Naive thymus-derived CD4-positive, alpha-beta T cell (primary cell): ENCODE measurements around the gene KDM4B. TPM values are rescaled to one million over a fixed set of nuclear protein-coding genes. Genes with fewer than 3 reads are reported as not detected.

Source experiments
- ATAC-seq: fragments of 150-1000 bp; cut with Tn5 transposase; 2 replicates; pipeline ENCODE4 v1.10.0; 2021; ENCODE audit warnings: mild to moderate bottlenecking, moderate library complexity
- CTCF ChIA-PET: fragments of 350-600 bp; sonication (Branson Sonifier 250); formaldehyde crosslinking; loops from one replicate; lab custom pipeline; 2021; ENCODE audit warnings: antibody characterized with exemption; lab: Charles Lee
- POLR2A ChIA-PET: fragments of 350-600 bp; sonication (Branson Sonifier 250); formaldehyde crosslinking; loops from one replicate; lab custom pipeline; 2021; ENCODE audit warnings: antibody characterized with exemption, inconsistent platforms; lab: Charles Lee
- DNase-seq, 9 donors: peaks; one replicate each; pipeline versions ENCODE4 v3.0.0 to v3.0.0-alpha.2; 2020 to 2022; ENCODE audit warnings: mixed read lengths in 1 of 9
- H3K27ac ChIP-seq: one replicate; pipeline ENCODE4 v1.7.0; 2013; ENCODE audit warnings: mild to moderate bottlenecking, low read depth, low read length, moderate library complexity
- H3K27me3 ChIP-seq, 2 donors: one replicate each; pipeline ENCODE4 v1.7.0; 2013; ENCODE audit warnings: low read length in 2 of 2, mild to moderate bottlenecking in 2 of 2, moderate library complexity in 2 of 2; ENCODE audit not compliant: control insufficient read depth in 2 of 2, insufficient read depth in 2 of 2
- H3K36me3 ChIP-seq, 3 experiments: 1 replicate in 2 of 3; 2 replicates in 1 of 3; pipeline ENCODE4 v1.7.0; 2013; ENCODE audit warnings: low read length in 3 of 3, mild to moderate bottlenecking in 3 of 3, moderate library complexity in 1 of 3; ENCODE audit not compliant: insufficient read depth in 3 of 3, control insufficient read depth in 2 of 3
- H3K4me1 ChIP-seq, 2 donors: one replicate each; pipeline ENCODE4 v1.7.0; 2013; ENCODE audit warnings: low read length in 2 of 2, mild to moderate bottlenecking in 2 of 2, moderate library complexity in 1 of 2; ENCODE audit not compliant: control insufficient read depth in 2 of 2, insufficient read depth in 2 of 2
- H3K4me3 ChIP-seq: 2 replicates; pipeline ENCODE4 v1.7.0; 2013; ENCODE audit warnings: mild to moderate bottlenecking, low read length
- H3K9me3 ChIP-seq, 3 experiments: 1 replicate in 2 of 3; 2 replicates in 1 of 3; pipeline ENCODE4 v1.7.0; 2013; ENCODE audit warnings: low read length in 3 of 3; ENCODE audit not compliant: control insufficient read depth in 2 of 3
- H3K27ac Mint-ChIP-seq, 9 donors: one replicate each; pipeline ENCODE4 v1.8.0; 2020 to 2022; ENCODE audit warnings: mixed read lengths in 9 of 9, mild to moderate bottlenecking in 8 of 9, moderate library complexity in 5 of 9, inconsistent platforms in 2 of 9
- H3K27me3 Mint-ChIP-seq, 5 donors: one replicate each; pipeline ENCODE4 v1.8.0; 2021 to 2022; ENCODE audit warnings: mixed read lengths in 5 of 5, mild to moderate bottlenecking in 1 of 5
- H3K36me3 Mint-ChIP-seq, 5 donors: one replicate each; pipeline ENCODE4 v1.8.0; 2020 to 2022; ENCODE audit warnings: mixed read lengths in 5 of 5, mild to moderate bottlenecking in 3 of 5, inconsistent platforms in 1 of 5
- H3K4me1 Mint-ChIP-seq, 7 donors: one replicate each; pipeline ENCODE4 v1.8.0; 2020 to 2022; ENCODE audit warnings: mixed read lengths in 7 of 7, mild to moderate bottlenecking in 3 of 7, inconsistent platforms in 1 of 7
- H3K4me3 Mint-ChIP-seq, 10 donors: one replicate each; pipeline ENCODE4 v1.8.0; 2020 to 2022; ENCODE audit warnings: mild to moderate bottlenecking in 10 of 10, mixed read lengths in 10 of 10, moderate library complexity in 6 of 10, inconsistent platforms in 2 of 10
- H3K9me3 Mint-ChIP-seq, 11 donors: one replicate each; pipeline ENCODE4 v1.8.0; 2020 to 2022; ENCODE audit warnings: mixed read lengths in 11 of 11, mild to moderate bottlenecking in 4 of 11, inconsistent platforms in 1 of 11, moderate library complexity in 1 of 11
- intact Hi-C, 2 donors: fragments of 100-400 bp; cut with micrococcal nuclease; formaldehyde crosslinking; loops; one replicate each; pipeline ENCODE4 v1.15.1; 2023
- polyA plus RNA-seq, 2 donors: library from polyadenylated mRNA; unstranded; fragments of 300-500 nt; fragmentation: Illumina TruSeq; gene quantifications; one replicate each; pipeline ENCODE4 v1.2.3, GENCODE V29; 2021
- total RNA-seq, 6 experiments: library from RNA in 5 of 6; stranded (reverse) in 5 of 6; gene quantifications; 1 replicate in 5 of 6; 2 replicates in 1 of 6; pipeline ENCODE4 v1.2.3 and lab custom pipeline; 2021 to 2026

The KDM4B gene
- total and polyA plus RNA-seq, 7 experiments from 2014 or later = 8.1 to 78.0 (median 46.7) TPM

DNA sequence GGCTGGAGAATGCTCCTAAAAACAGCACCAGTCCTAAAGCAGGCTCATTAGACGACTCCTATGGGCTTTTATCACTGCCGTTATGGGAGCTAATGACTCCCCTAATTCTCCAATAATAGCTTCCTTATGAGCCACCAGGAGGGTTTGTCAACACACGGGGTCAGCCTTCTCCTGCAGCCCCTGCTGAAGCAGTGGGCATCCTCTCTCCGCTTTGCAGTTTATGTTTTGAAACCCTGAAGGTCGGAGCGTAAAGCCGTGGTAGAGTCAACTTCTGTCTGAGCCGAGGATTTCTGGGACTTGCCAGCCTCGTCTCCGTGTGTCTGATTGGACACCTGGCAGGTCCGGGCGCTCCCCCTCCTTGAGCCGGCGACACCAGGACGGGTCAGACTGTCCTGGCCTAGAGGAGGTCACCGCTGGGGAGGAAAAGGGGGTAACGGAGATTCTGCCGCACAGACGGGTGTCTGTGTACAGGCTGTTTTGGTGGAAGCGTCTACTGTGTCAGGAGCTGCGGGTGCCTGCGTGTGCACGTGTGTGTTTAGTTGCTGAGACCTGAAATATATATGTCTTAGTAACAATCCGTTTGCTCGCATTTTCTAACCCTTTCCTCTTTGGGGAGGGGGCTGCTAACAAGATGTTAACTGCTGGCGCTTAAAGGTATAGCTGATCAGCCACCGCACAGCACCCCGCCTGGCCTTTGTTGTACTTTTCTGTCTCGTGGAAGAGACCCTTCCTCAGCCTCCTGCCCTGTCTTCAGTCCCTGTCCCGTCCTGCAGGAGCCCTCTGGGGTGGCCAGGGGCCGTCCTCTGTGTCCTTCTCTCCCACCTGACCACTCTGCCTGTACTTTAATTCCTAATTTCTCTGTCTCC, 1.9 kb downstream of the KDM4B start:
- Mint-ChIP-seq H3K9me3 (no peaks in the 10 kb centered on the region), H3K4me1 (peaks cover 26 to 49% (median 39%) of the 10 kb centered on the region in 7 donors), H3K4me3 (peak overlapping the region; percentile 87 to 97 (median 92)), H3K27ac (peak overlapping the region; percentile 70 to 94 (median 88)), H3K36me3 (peaks cover 0 to 7% (median 4%) of the 10 kb centered on the region in 5 donors), H3K27me3 (no peaks in the 10 kb centered on the region)
- ChIA-PET POLR2A (interaction anchor here (1.4 to 3.9 kb wide), 3 partner anchors 55 to 179 kb away, joined by 5 to 63 read pairs (median 10); partner anchors contain the start of gene FEM1A), CTCF (interaction anchor here (0.8 to 1.7 kb wide), 2 partner anchors 59 to 103 kb away, joined by 5 to 6 read pairs; no protein-coding TSS in a partner anchor)
- ATAC-seq = no peak
- intact Hi-C loops = loop anchor here in 1 of 2 donors (2.0 kb wide), 1 partner anchor 60 kb away; no protein-coding TSS in a partner anchor
- Histone ChIP-seq H3K36me3 (no peaks in the 10 kb centered on the region), H3K4me3 (peak overlapping the region; percentile 64), H3K9me3 (no peaks in the 10 kb centered on the region), H3K27me3 (no peaks in the 10 kb centered on the region), H3K27ac (peak overlapping the region; percentile 67), H3K4me1 (peaks cover 26 to 29% of the 10 kb centered on the region in 2 donors)
- peak in 6 of 9 donors; percentile 5 to 35 (median 18) for DNase-seq

- no peaks in the 10 kb centered on the region for H3K27me3 Mint-ChIP-seq
- intact Hi-C loops = loop anchor here in 1 of 2 donors (2.0 kb wide), 1 partner anchor 59 kb away; no protein-coding TSS in a partner anchor
- H3K36me3 Mint-ChIP-seq = peaks cover 0 to 7% (median 4%) of the 10 kb centered on the region in 5 donors
- Histone ChIP-seq H3K4me3 (peak overlapping the region; percentile 64), H3K27me3 (no peaks in the 10 kb centered on the region), H3K27ac (peak overlapping the region; percentile 67), H3K36me3 (no peaks in the 10 kb centered on the region), H3K9me3 (no peaks in the 10 kb centered on the region), H3K4me1 (peaks cover 26 to 29% of the 10 kb centered on the region in 2 donors)
- DNase-seq = peak in 5 of 9 donors; percentile 13 to 44 (median 31)
- peak overlapping the region; percentile 87 to 97 (median 92) for H3K4me3 Mint-ChIP-seq
- CTCF ChIA-PET = interaction anchor here (1.0 to 1.7 kb wide), 2 partner anchors 59 to 60 kb away, joined by 3 to 6 read pairs; no protein-coding TSS in a partner anchor
- H3K4me1 Mint-ChIP-seq = peaks cover 26 to 53% (median 39%) of the 10 kb centered on the region in 7 donors
- H3K9me3 Mint-ChIP-seq = no peaks in the 10 kb centered on the region
- ATAC-seq = no peak
- POLR2A ChIA-PET = interaction anchor here (1.3 to 3.9 kb wide), 4 partner anchors 15 to 180 kb away, joined by 3 to 63 read pairs (median 8); partner anchors contain the start of gene FEM1A
- peak overlapping the region in 7 of 9 donors; percentile 44 to 92 (median 78) for H3K27ac Mint-ChIP-seq
Measured at GRCh38 chr19:4971424-4971793, 2.5 kb downstream of the KDM4B start.

DNA sequence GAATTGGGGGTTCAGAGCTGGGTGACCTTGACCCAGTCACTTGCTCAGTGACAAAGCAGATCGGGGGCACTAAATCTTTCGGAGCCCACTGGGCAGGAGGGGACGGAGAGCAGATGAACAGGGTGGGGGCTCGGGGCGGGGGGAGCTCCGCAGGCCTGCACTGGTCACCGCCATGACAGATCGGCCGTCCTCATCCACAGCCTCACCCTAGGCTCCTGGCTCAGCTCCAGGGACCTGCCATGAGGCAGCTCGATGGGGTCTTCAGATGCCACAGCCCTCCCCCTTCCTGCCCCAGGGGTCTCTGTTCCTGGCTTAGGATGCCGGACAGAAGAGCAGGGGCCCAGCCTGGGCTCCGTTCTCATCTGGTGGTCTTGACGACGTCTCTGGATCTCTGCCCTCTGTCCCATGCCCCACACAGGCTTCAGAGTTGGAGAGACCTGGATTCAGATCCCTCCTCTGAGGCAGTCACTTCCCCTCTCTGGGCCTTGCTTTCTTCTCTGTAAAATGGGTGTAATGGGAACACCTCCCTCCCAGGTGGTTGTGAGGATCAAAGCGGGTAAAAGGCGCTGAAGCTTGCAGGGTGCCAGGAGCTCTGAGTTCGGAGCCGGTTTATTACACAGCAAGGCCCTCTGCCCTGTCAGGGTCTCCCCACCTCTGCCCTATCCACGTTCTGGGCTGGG, 3.0 kb downstream of the KDM4B start:
- H3K36me3 Mint-ChIP-seq = peaks cover 0 to 9% (median 6%) of the 10 kb centered on the region in 5 donors
- peaks cover 27 to 56% (median 42%) of the 10 kb centered on the region in 7 donors for H3K4me1 Mint-ChIP-seq
- intact Hi-C loops = loop anchor here in 1 of 2 donors (2.0 kb wide), 1 partner anchor 59 kb away; no protein-coding TSS in a partner anchor
- Histone ChIP-seq H3K27me3 (no peaks in the 10 kb centered on the region), H3K36me3 (peaks cover 0 to 1% (median 0%) of the 10 kb centered on the region in 3 experiments), H3K4me3 (peak overlapping the region; percentile 64), H3K4me1 (peaks cover 26 to 29% of the 10 kb centered on the region in 2 donors), H3K9me3 (no peaks in the 10 kb centered on the region), H3K27ac (no peak overlapping the region)
- H3K9me3 Mint-ChIP-seq = no peaks in the 10 kb centered on the region
- H3K27ac Mint-ChIP-seq = peak overlapping the region in 3 of 9 donors; percentile 76 to 88 (median 78)
- ChIA-PET POLR2A (interaction anchor here (1.3 to 2.3 kb wide), 3 partner anchors 15 to 181 kb away, joined by 3 to 10 read pairs (median 5); partner anchors contain the start of gene FEM1A), CTCF (interaction anchor here (1.0 kb wide), 1 partner anchor 58 kb away, joined by 3 read pairs; no protein-coding TSS in a partner anchor)
- H3K4me3 Mint-ChIP-seq = peak overlapping the region; percentile 65 to 97 (median 92)
- ATAC-seq = no peak
- no peak for DNase-seq
- no peaks in the 10 kb centered on the region for H3K27me3 Mint-ChIP-seq

DNA sequence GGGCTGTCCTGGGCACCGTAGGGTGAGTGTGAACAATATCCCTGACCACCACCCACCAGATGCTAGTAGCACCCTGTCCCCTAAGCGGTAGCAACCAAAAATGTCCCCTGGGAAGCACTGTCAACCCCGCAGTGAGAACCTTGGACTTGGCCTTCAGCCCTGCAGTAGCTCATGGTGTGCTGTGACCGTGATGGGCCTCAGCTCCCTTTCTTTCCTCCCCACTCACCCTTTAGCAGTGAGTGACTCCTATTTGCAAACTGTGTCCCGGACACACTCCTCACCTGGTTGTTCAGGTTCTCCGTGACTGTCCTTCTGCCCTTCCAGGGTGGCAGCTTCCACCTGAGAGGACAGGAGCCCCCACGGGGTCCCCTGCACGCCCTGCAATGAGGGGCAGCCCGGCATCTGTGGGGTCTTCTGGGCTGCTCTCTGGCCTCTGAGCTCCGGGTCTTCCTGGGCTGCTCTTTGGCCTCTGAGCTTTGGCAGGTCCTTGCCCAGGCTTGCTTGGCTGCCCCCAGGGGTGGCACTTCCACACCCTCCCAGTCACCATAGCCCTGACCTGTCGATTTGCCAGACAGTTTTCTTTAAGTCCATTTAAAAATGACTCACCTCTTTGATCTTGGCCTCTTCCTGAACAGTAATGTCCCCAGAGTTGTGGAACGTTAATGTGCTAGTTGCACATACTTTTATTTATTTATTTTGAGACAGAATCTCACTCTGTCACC, 3.8 kb downstream of the KDM4B start:
- Histone ChIP-seq H3K9me3 (no peaks in the 10 kb centered on the region), H3K27ac (no peak overlapping the region), H3K36me3 (peaks cover 0 to 8% (median 0%) of the 10 kb centered on the region in 3 experiments), H3K4me1 (peaks cover 26 to 29% of the 10 kb centered on the region in 2 donors), H3K4me3 (no peak overlapping the region), H3K27me3 (no peaks in the 10 kb centered on the region)
- Mint-ChIP-seq H3K9me3 (no peaks in the 10 kb centered on the region), H3K27me3 (no peaks in the 10 kb centered on the region), H3K4me3 (peak overlapping the region in 2 of 10 donors; percentile 64 to 97), H3K36me3 (peaks cover 0 to 9% (median 6%) of the 10 kb centered on the region in 5 donors), H3K27ac (peak overlapping the region in 1 of 9 donors; percentile 5), H3K4me1 (peaks cover 31 to 62% (median 44%) of the 10 kb centered on the region in 7 donors)
- ATAC-seq = no peak
- ChIA-PET CTCF (interaction anchor here (1.0 kb wide), 1 partner anchor 58 kb away, joined by 3 read pairs; no protein-coding TSS in a partner anchor), POLR2A (interaction anchor here (1.3 kb wide), 1 partner anchor 14 kb away, joined by 3 read pairs; no protein-coding TSS in a partner anchor)
- intact Hi-C loops = no loop called here
- DNase-seq = no peak

GRCh38 chr19:4974880-4975469, 6.1 kb downstream of the KDM4B start:
- peaks cover 0 to 9% (median 6%) of the 10 kb centered on the region in 5 donors for H3K36me3 Mint-ChIP-seq
- ATAC-seq = no peak
- peaks cover 15 to 17% of the 10 kb centered on the region in 2 donors for H3K4me1 ChIP-seq
- H3K9me3 Mint-ChIP-seq = no peaks in the 10 kb centered on the region
- peaks cover 26 to 58% (median 48%) of the 10 kb centered on the region in 7 donors for H3K4me1 Mint-ChIP-seq
- intact Hi-C loops = no loop called here
- DNase-seq = no peak
- no peak overlapping the region for H3K27ac ChIP-seq
- H3K27ac Mint-ChIP-seq = no peak overlapping the region
- no peaks in the 10 kb centered on the region for H3K27me3 ChIP-seq
- ChIA-PET CTCF (interaction anchor here (0.6 kb wide), 1 partner anchor 23 kb away, joined by 3 read pairs; no protein-coding TSS in a partner anchor), POLR2A (no interaction called here)
- no peaks in the 10 kb centered on the region for H3K27me3 Mint-ChIP-seq
- no peak overlapping the region for H3K4me3 ChIP-seq
- H3K4me3 Mint-ChIP-seq = peak overlapping the region in 3 of 10 donors; percentile 16 to 58 (median 27)
- H3K9me3 ChIP-seq = no peaks in the 10 kb centered on the region
- H3K36me3 ChIP-seq = peaks cover 0 to 12% (median 0%) of the 10 kb centered on the region in 3 experiments
